Suprapubic skin (tissue), 4 donors: ENCODE data around the gene PNRC1.

ENCODE experiments used
- EP300 ChIP-seq: sonication (generic); formaldehyde crosslinking; IDR thresholded peaks from one replicate; pipeline ENCODE4 v1.6.1; 2017; ENCODE audit warnings: antibody characterized with exemption
- POLR2A ChIP-seq, 2 donors: fragments of 450-650 bp; IDR thresholded peaks; one replicate each; pipeline ENCODE4 v1.6.1; 2017; ENCODE audit warnings: antibody characterized with exemption in 2 of 2, mild to moderate bottlenecking in 2 of 2, moderate library complexity in 2 of 2
- POLR2AphosphoS5 ChIP-seq, 3 donors: sonication (generic); formaldehyde crosslinking; IDR thresholded peaks; one replicate each; pipeline ENCODE4 v1.6.1; 2017; ENCODE audit warnings: antibody characterized with exemption in 3 of 3
- TF ChIP-seq, protein P1 (sequence below), 2 donors: fragments of 200-600 bp in 1 of 2; fragments of 450-650 bp in 1 of 2; sonication (generic) in 1 of 2; IDR thresholded peaks; one replicate each; pipeline ENCODE4 v1.5.1; 2016 to 2019; ENCODE audit warnings: antibody characterized with exemption in 2 of 2, mild to moderate bottlenecking in 1 of 2, moderate library complexity in 1 of 2

DNA sequence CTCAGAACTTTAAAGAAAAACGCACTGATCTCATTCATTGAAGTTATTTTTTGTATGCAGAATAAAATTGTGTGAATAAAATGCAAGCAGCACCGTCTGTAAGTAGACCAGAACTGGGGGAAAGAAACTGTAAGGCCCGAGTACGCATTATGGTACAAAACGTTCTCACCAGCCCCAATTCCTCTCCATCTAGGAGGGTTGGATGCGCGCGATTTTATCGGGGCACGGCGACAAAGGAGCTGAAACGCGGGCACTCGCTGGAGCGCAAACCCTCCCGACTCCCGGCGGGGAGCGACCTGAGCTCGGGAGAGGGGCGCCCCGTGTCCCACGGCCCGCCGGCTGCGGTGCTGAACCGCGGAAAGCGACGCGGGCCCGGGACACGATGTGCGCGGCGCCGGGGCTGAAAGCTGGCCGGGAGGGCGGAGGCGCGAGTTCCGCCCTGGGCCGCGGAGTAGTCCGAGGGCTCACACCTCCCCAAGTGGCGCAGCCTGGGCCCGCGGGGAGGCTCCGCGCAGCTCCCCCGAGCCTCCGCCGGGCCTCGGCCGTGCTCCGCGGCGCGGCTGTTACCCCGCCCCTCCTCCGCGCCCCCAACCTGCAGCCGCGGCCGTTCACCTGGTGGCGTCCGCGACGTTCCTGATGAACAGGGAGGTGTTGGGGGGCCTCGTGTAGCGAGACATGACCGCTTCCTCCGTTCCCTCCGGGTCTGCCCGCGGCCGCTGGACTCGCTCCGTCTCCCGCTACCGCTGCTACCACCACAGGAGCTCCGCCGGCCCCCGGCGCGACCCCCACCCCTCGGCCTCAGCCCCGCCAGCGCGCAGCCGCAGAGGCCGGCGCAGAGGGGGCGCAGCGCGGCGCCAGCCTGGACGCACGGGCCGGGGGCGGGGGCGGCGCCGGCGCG lies 36.9 kb downstream of the PNRC1 start, which contains the start of gene SRSF12:
- TF ChIP-seq POLR2A (IDR thresholded peaks at IDR 0.05) (no peak), POLR2AphosphoS5 (IDR thresholded peaks at IDR 0.05) (no peak), EP300 (no peak)
- TF ChIP-seq, protein P1, sequence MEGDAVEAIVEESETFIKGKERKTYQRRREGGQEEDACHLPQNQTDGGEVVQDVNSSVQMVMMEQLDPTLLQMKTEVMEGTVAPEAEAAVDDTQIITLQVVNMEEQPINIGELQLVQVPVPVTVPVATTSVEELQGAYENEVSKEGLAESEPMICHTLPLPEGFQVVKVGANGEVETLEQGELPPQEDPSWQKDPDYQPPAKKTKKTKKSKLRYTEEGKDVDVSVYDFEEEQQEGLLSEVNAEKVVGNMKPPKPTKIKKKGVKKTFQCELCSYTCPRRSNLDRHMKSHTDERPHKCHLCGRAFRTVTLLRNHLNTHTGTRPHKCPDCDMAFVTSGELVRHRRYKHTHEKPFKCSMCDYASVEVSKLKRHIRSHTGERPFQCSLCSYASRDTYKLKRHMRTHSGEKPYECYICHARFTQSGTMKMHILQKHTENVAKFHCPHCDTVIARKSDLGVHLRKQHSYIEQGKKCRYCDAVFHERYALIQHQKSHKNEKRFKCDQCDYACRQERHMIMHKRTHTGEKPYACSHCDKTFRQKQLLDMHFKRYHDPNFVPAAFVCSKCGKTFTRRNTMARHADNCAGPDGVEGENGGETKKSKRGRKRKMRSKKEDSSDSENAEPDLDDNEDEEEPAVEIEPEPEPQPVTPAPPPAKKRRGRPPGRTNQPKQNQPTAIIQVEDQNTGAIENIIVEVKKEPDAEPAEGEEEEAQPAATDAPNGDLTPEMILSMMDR (IDR thresholded peaks at IDR 0.05): no peak
